Neural crest cell (in vitro differentiated cells): ENCODE results near the gene FEN1. TPM values are rescaled to one million over a fixed set of nuclear protein-coding genes. Genes with fewer than 3 reads are reported as not detected.

Source experiments
- DNase-seq: peaks from one replicate; pipeline ENCODE4 v3.0.0; 2021; ENCODE audit warnings: low read depth, mixed read lengths, low spot score
- H3K27ac Mint-ChIP-seq: one replicate; pipeline ENCODE4 v1.8.0; 2021; ENCODE audit warnings: mild to moderate bottlenecking, mixed read lengths; ENCODE audit not compliant: unreplicated experiment
- H3K27me3 Mint-ChIP-seq: 2 replicates; pipeline ENCODE4 v1.8.0; 2021; ENCODE audit warnings: low read depth, mild to moderate bottlenecking, mixed read lengths
- H3K36me3 Mint-ChIP-seq: 2 replicates; pipeline ENCODE4 v1.8.0; 2021; ENCODE audit warnings: low read depth, mild to moderate bottlenecking, mixed read lengths
- H3K4me1 Mint-ChIP-seq: 2 replicates; pipeline ENCODE4 v1.8.0; 2021; ENCODE audit warnings: mixed read lengths
- H3K4me3 Mint-ChIP-seq: one replicate; pipeline ENCODE4 v1.8.0; 2021; ENCODE audit warnings: mild to moderate bottlenecking, mixed read lengths
- H3K9me3 Mint-ChIP-seq: 2 replicates; pipeline ENCODE4 v1.8.0; 2021; ENCODE audit warnings: mixed read lengths
- total RNA-seq: library from RNA; stranded (reverse); gene quantifications from 2 replicates; pipeline ENCODE4 v1.2.1, GENCODE V29; 2021
- TF ChIP-seq, protein P1 (sequence below): fragments of 200-600 bp; sonication (generic); conservative IDR thresholded peaks from 2 replicates; pipeline ENCODE4 v1.5.0; 2021; ENCODE audit warnings: antibody characterized with exemption, mild to moderate bottlenecking

Gene FEN1
- total RNA-seq, 1 donor from 2014 or later: 99.6 TPM

DNA sequence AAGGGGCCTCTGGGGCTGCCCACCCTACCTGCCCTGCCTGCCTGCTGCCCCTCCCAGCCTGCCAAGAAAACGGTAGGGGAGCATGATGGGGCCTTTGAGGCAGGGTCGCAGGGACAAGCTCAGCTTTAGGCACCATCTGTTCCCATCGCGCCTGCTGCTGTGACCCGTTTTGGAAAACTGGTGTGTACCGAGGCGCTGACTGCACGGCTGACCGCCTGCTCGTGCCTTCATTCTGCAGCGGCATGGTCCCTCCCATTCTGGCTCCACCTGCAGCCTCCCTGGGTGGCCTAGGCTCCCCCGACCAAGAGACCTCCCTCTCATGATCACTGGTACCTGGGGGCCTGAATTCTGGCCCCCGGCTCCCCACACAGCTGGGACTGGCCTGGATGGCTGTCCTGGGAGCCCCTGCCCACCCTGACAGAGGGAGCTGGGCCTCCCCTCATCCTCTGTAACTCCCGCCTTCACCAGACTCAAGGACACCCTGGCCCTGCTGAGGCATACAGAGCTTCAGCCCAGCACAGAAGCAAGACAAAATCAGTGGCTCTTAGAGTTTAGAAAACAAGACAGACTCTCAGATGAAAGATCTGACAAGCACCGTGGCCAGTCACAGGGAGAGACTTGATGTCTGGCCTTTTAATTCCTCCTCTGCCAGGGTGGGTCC is 46.8 kb upstream of the FEN1 start:
- TF ChIP-seq, protein P1, sequence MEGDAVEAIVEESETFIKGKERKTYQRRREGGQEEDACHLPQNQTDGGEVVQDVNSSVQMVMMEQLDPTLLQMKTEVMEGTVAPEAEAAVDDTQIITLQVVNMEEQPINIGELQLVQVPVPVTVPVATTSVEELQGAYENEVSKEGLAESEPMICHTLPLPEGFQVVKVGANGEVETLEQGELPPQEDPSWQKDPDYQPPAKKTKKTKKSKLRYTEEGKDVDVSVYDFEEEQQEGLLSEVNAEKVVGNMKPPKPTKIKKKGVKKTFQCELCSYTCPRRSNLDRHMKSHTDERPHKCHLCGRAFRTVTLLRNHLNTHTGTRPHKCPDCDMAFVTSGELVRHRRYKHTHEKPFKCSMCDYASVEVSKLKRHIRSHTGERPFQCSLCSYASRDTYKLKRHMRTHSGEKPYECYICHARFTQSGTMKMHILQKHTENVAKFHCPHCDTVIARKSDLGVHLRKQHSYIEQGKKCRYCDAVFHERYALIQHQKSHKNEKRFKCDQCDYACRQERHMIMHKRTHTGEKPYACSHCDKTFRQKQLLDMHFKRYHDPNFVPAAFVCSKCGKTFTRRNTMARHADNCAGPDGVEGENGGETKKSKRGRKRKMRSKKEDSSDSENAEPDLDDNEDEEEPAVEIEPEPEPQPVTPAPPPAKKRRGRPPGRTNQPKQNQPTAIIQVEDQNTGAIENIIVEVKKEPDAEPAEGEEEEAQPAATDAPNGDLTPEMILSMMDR: no peak
- peaks cover 22% of the 10 kb centered on the region for H3K4me1 Mint-ChIP-seq
- no peak for DNase-seq

GRCh38 chr11:61746442-61747191 is 46.1 kb upstream of the FEN1 start:
- no peaks in the 10 kb centered on the region for H3K9me3 Mint-ChIP-seq
- peaks cover 26% of the 10 kb centered on the region for H3K27me3 Mint-ChIP-seq
- DNase-seq: no peak
- TF ChIP-seq, protein P1: no peak
- peak overlapping the region; percentile 66 for H3K4me3 Mint-ChIP-seq
- H3K27ac Mint-ChIP-seq: no peak overlapping the region
- H3K36me3 Mint-ChIP-seq: peaks cover 3% of the 10 kb centered on the region
- H3K4me1 Mint-ChIP-seq: peaks cover 27% of the 10 kb centered on the region

More for the DNA sequence above, 46.8 kb upstream of the FEN1 start:
- peaks cover 19% of the 10 kb centered on the region for H3K27me3 Mint-ChIP-seq
- H3K27ac Mint-ChIP-seq: no peak overlapping the region
- H3K9me3 Mint-ChIP-seq: no peaks in the 10 kb centered on the region
- peak overlapping the region; percentile 66 for H3K4me3 Mint-ChIP-seq
- peaks cover 3% of the 10 kb centered on the region for H3K36me3 Mint-ChIP-seq

DNA sequence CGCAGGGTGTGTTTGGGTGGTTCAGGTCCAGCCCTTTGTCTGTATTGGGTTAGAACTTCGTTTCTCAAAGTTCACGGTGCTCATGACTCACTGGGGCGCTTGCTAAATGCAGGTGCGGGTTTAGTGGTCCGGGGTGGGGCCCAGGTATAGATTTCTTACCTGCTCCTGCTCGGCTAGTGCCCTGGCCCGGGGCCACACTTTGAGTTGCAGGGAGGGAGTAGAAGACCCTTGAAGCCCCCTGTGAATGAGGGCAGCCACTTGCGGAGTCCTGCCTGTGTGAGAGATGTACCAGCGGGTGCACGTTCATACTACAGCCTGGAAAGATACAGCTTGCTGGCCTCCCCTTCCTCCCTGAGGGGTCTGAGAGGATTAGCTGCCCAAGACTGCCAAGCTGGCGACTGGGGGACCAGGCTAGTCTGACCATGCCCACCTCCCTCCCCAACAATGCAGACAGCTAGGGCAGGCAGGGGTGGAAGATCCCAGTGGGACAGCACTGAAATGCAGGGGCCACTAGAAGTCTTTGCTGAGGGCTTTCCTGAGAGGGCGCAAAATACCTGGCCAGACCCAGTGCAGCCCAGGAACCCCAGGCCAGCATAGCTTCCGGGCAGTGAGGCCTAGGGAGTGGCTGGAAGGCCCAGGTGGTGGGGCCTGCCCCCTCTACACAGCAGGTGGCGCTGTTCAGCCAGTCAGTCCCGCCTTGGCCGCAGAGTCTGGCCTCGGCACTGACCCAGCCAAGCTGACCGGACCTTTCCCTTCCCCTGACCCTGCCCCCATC is 45.3 kb upstream of the FEN1 start:
- DNase-seq: peak; percentile 85
- Mint-ChIP-seq H3K27ac (no peak overlapping the region), H3K9me3 (no peaks in the 10 kb centered on the region), H3K27me3 (peaks cover 31% of the 10 kb centered on the region), H3K4me3 (no peak overlapping the region), H3K4me1 (peaks cover 22% of the 10 kb centered on the region), H3K36me3 (no peaks in the 10 kb centered on the region)
- TF ChIP-seq, protein P1: peak; percentile 85

DNA sequence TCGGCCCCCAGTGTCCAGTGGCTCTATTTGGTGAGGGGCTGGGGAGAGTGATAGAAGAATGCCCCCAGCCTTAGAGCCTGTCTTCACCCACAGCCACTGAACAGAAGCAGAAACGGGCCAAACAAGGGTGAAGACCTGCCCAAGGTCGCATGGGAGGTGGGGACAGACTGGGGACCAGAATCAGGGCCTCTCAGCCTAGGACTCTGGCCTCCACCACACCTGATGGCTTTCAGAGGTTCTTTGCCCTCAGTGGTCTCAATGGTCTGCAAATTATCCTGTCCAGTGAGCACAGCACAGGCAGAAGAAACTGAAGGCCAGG is 44.8 kb upstream of the FEN1 start:
- Mint-ChIP-seq H3K4me3 (no peak overlapping the region), H3K36me3 (no peaks in the 10 kb centered on the region), H3K27ac (no peak overlapping the region), H3K27me3 (peaks cover 33% of the 10 kb centered on the region), H3K9me3 (no peaks in the 10 kb centered on the region), H3K4me1 (peaks cover 23% of the 10 kb centered on the region)
- DNase-seq: no peak
- TF ChIP-seq, protein P1: peak; percentile 39

DNA sequence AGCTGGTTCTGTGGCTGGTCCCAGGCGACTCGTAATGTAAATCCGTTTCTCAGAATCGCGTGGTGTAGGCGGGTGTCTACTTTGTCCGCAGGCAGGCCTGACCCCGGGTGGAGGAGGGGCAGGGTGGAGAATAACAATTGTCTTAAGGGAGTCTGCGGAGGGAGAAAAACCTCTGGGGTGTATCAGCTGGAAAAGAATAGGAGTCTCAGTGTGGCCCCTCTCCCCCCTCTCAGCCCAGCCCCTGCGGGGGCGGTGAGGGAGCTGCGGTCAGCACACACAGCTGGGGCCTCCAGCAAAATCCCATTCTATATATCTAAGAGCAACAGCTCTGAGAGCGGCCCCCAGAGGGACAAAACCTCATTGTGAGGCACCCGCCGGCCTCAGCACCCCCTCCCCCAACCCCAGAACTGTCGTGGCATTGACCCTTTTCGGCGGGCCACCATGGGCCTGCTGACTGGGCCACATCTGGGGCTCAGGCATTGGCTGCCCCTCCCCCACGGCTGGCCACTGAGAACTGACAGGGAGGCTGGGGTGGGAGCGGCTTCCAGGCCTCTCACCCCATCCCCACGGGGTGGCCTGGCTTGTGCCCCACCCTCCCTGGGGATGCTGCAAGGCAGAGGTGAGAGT is 43.0 kb upstream of the FEN1 start:
- TF ChIP-seq, protein P1: no peak
- peak overlapping the region; percentile 80 for H3K4me3 Mint-ChIP-seq
- H3K4me1 Mint-ChIP-seq: peaks cover 27% of the 10 kb centered on the region
- H3K36me3 Mint-ChIP-seq: no peaks in the 10 kb centered on the region
- H3K27ac Mint-ChIP-seq: peak overlapping the region; percentile 72
- no peaks in the 10 kb centered on the region for H3K9me3 Mint-ChIP-seq
- peaks cover 50% of the 10 kb centered on the region for H3K27me3 Mint-ChIP-seq
- peak; percentile 61 for DNase-seq
